Liver (tissue), 9 donors: ENCODE measurements around the gene PDK1. TPM values are rescaled to one million over a fixed set of nuclear protein-coding genes. Genes with fewer than 3 reads are reported as not detected.

Experiments used
- DNase-seq: peaks from one replicate; pipeline ENCODE4 v3.0.0-alpha.2; 2017; ENCODE audit warnings: low spot score
- H3K27ac ChIP-seq, 2 donors: one replicate each; pipeline ENCODE4 v1.7.0; 2013; ENCODE audit warnings: inconsistent platforms in 2 of 2, low read length in 2 of 2, control low read depth in 1 of 2, low read depth in 1 of 2, mild to moderate bottlenecking in 1 of 2
- H3K27me3 ChIP-seq, 4 donors: one replicate each; pipeline versions ENCODE4 v1.6.1 to v1.7.0; 2013; ENCODE audit warnings: low read length in 3 of 4, inconsistent platforms in 1 of 4, mild to moderate bottlenecking in 1 of 4, moderate library complexity in 1 of 4; ENCODE audit not compliant: control insufficient read depth in 4 of 4, insufficient read depth in 4 of 4
- H3K36me3 ChIP-seq, 4 donors: one replicate each; pipeline versions ENCODE4 v1.6.1 to v1.7.0; 2013; ENCODE audit warnings: low read length in 3 of 4, mild to moderate bottlenecking in 3 of 4, low read depth in 1 of 4, moderate library complexity in 1 of 4; ENCODE audit not compliant: control insufficient read depth in 4 of 4, insufficient read depth in 3 of 4
- H3K4me1 ChIP-seq, 4 donors: one replicate each; pipeline versions ENCODE4 v1.6.1 to v1.7.0; 2013; ENCODE audit warnings: low read length in 3 of 4, mild to moderate bottlenecking in 3 of 4, moderate library complexity in 1 of 4; ENCODE audit not compliant: control insufficient read depth in 4 of 4, insufficient read depth in 4 of 4
- H3K4me3 ChIP-seq, 3 donors: one replicate each; pipeline versions ENCODE4 v1.6.1 to v1.7.0; 2013; ENCODE audit warnings: low read length in 3 of 3, control low read depth in 1 of 3, low read depth in 1 of 3, mild to moderate bottlenecking in 1 of 3
- H3K9ac ChIP-seq, 2 donors: one replicate each; pipeline ENCODE4 v1.7.0; 2013; ENCODE audit warnings: low read length in 2 of 2, mild to moderate bottlenecking in 2 of 2, moderate library complexity in 2 of 2, control low read depth in 1 of 2, low read depth in 1 of 2
- H3K9me3 ChIP-seq, 4 donors: one replicate each; pipeline versions ENCODE4 v1.6.1 to v1.7.0; 2013; ENCODE audit warnings: low read length in 3 of 4; ENCODE audit not compliant: control insufficient read depth in 4 of 4
- ATF3 ChIP-seq: IDR thresholded peaks from 2 replicates; pipeline ENCODE4 v1.6.1; 2016; ENCODE audit warnings: antibody characterized with exemption
- CTCF ChIP-seq: fragments of 150-350 bp; IDR thresholded peaks from 2 replicates; pipeline ENCODE4 v1.5.1; 2017; ENCODE audit warnings: improper control_type of control experiment, low read depth, low read length; ENCODE audit not compliant: missing input control
- EGR1 ChIP-seq, 2 donors: IDR thresholded peaks; 2 replicates each; pipeline ENCODE4 v1.6.1; 2016 to 2018; ENCODE audit warnings: antibody characterized with exemption in 2 of 2, low read depth in 2 of 2
- FOXA1 ChIP-seq: IDR thresholded peaks from 2 replicates; pipeline ENCODE4 v1.6.1; 2016; ENCODE audit warnings: antibody characterized with exemption
- FOXA2 ChIP-seq: IDR thresholded peaks from 2 replicates; pipeline ENCODE4 v1.6.1; 2016; ENCODE audit warnings: antibody characterized with exemption
- GABPA ChIP-seq, 2 donors: IDR thresholded peaks in 1 of 2; conservative IDR thresholded peaks in 1 of 2; 2 replicates each; pipeline ENCODE4 v1.6.1; 2016; ENCODE audit warnings: antibody characterized with exemption in 2 of 2, mild to moderate bottlenecking in 1 of 2, moderate library complexity in 1 of 2
- HNF4A ChIP-seq, 2 donors: conservative IDR thresholded peaks; 2 replicates each; pipeline ENCODE4 v1.6.1; 2016; ENCODE audit warnings: antibody characterized with exemption in 2 of 2, mild to moderate bottlenecking in 2 of 2
- HNF4G ChIP-seq: IDR thresholded peaks from 2 replicates; pipeline ENCODE4 v1.6.1; 2016; ENCODE audit warnings: antibody characterized with exemption
- JUND ChIP-seq, 2 donors: IDR thresholded peaks; 2 replicates each; pipeline ENCODE4 v1.6.1; 2016; ENCODE audit warnings: antibody characterized with exemption in 2 of 2
- MAX ChIP-seq: IDR thresholded peaks from 2 replicates; pipeline ENCODE4 v1.6.1; 2016; ENCODE audit warnings: antibody characterized with exemption
- NR2F2 ChIP-seq: IDR thresholded peaks from 2 replicates; pipeline ENCODE4 v1.6.1; 2016; ENCODE audit warnings: antibody characterized with exemption
- RAD21 ChIP-seq, 2 donors: IDR thresholded peaks; 2 replicates each; pipeline ENCODE4 v1.6.1; 2016; ENCODE audit warnings: antibody characterized with exemption in 2 of 2, mild to moderate bottlenecking in 2 of 2
- REST ChIP-seq: IDR thresholded peaks from 2 replicates; pipeline ENCODE4 v1.6.1; 2016; ENCODE audit warnings: antibody characterized with exemption, mild to moderate bottlenecking
- RXRA ChIP-seq, 2 donors: IDR thresholded peaks; 2 replicates each; pipeline ENCODE4 v1.6.1; 2017 to 2018; ENCODE audit warnings: antibody characterized with exemption in 2 of 2, mild to moderate bottlenecking in 1 of 2
- SP1 ChIP-seq: IDR thresholded peaks from 2 replicates; pipeline ENCODE4 v1.6.1; 2018; ENCODE audit warnings: antibody characterized with exemption, mild to moderate bottlenecking
- TAF1 ChIP-seq: conservative IDR thresholded peaks from 2 replicates; pipeline ENCODE4 v1.6.1; 2016; ENCODE audit warnings: antibody characterized with exemption, mild to moderate bottlenecking
- YY1 ChIP-seq: IDR thresholded peaks from 2 replicates; pipeline ENCODE4 v1.6.1; 2016; ENCODE audit warnings: antibody characterized with exemption, mild to moderate bottlenecking
- ZBTB33 ChIP-seq: IDR thresholded peaks from 2 replicates; pipeline ENCODE4 v1.6.1; 2016; ENCODE audit warnings: antibody characterized with exemption
- polyA plus RNA-seq, 2 donors: library from polyadenylated mRNA; stranded (reverse) in 1 of 2; unstranded in 1 of 2; fragments of 200-250 nt in 1 of 2; fragments of >200 nt in 1 of 2; fragmentation: Nextera tagmentation in 1 of 2; extraction: Ambion mirVana in 1 of 2; gene quantifications; one replicate each; pipeline versions ENCODE4 v1.2.1 to v1.2.3, GENCODE V29; 2013 to 2015
- total RNA-seq, 2 donors: library from RNA; depleted of rRNA; stranded (reverse); fragments of >200 nt; gene quantifications; one replicate each; pipeline ENCODE4 v1.2.3, GENCODE V29; 2014
- donor health status: healthy.
- donor health status: healthy.
- donor health status: healthy.
- donor health status: healthy.
- donor health status: healthy.

The PDK1 gene
- total and polyA plus RNA-seq, 4 donors = 4.7 to 10.9 (median 7.8) TPM

- no peak overlapping the region for H3K27ac ChIP-seq
- no peak for TF ChIP-seq HNF4A (conservative IDR thresholded peaks at IDR 0.05)
- no peak for TF ChIP-seq ZBTB33
- no peak for TF ChIP-seq FOXA1
- no peak for TF ChIP-seq GABPA (IDR thresholded peaks at IDR 0.05 in 1 of 2, conservative IDR thresholded peaks at IDR 0.05 in 1 of 2)
- TF ChIP-seq TAF1 = no peak
- TF ChIP-seq FOXA2 = no peak
- no peak for TF ChIP-seq CTCF
- TF ChIP-seq RXRA (IDR thresholded peaks at IDR 0.05) = no peak
- TF ChIP-seq MAX = no peak
- no peak for TF ChIP-seq EGR1 (IDR thresholded peaks at IDR 0.05; ENCODE audit: low read depth in 2 of 2)
- TF ChIP-seq REST = no peak
- TF ChIP-seq YY1 = no peak
- TF ChIP-seq RAD21 (IDR thresholded peaks at IDR 0.05) = no peak
- no peak for TF ChIP-seq NR2F2
- no peak for TF ChIP-seq HNF4G
- no peak for TF ChIP-seq JUND (IDR thresholded peaks at IDR 0.05)
- no peak for TF ChIP-seq ATF3
- TF ChIP-seq SP1 = no peak
- no peaks in the 10 kb centered on the region for H3K36me3 ChIP-seq
Observed at GRCh38 chr2:172550419-172550818, 5.5 kb upstream of the PDK1 start.

More at GRCh38 chr2:172550419-172550818, 5.5 kb upstream of the PDK1 start:
- Histone ChIP-seq H3K4me3 (no peak overlapping the region), H3K9ac (no peak overlapping the region), H3K27me3 (no peaks in the 10 kb centered on the region), H3K9me3 (no peaks in the 10 kb centered on the region), H3K4me1 (peaks cover 0 to 3% (median 0%) of the 10 kb centered on the region in 4 donors)
- DNase-seq = no peak
